PC-3 (cell line): ENCODE data around the gene WNT5B. TPM values are rescaled to one million over a fixed set of nuclear protein-coding genes. Genes with fewer than 3 reads are reported as not detected.

Experiments
- ATAC-seq: fragments of 200-7000 bp; cut with Tn5 transposase; 2 replicates; pipeline ENCODE4 v1.9.1; 2020; ENCODE audit warnings: mild to moderate bottlenecking, moderate library complexity
- Bru-seq: library from RNA; stranded (reverse); fragments of 400-500 nt; gene quantifications from one replicate; lab custom pipeline; 2021; lab: Mats Ljungman, UMichigan
- BruChase-seq, 2 experiments: library from RNA; stranded (reverse); fragments of 400-500 nt; gene quantifications; one replicate each; lab custom pipeline; 2021; lab: Mats Ljungman, UMichigan
- BruUV-seq: library from RNA; stranded (reverse); fragments of 400-500 nt; replicated peaks from 2 replicates; lab custom pipeline; 2021; lab: Mats Ljungman, UMichigan
- CTCF ChIA-PET: fragments of 300-600 bp; sonication (Branson Sonifier 250); formaldehyde crosslinking; loops from one replicate; lab custom pipeline; 2022; ENCODE audit warnings: antibody characterized with exemption; lab: Charles Lee
- POLR2A ChIA-PET: fragments of 300-600 bp; sonication (Branson Sonifier 250); formaldehyde crosslinking; loops from one replicate; lab custom pipeline; 2022; ENCODE audit warnings: antibody characterized with exemption; ENCODE audit not compliant: unreplicated experiment; lab: Charles Lee
- DNase-seq: peaks from one replicate; pipeline ENCODE4 v3.0.0-alpha.2; 2015
- H2AFZ ChIP-seq: fragments of 300-600 bp; sonication (generic); 2 replicates; pipeline ENCODE4 v1.6.0; 2016; ENCODE audit warnings: antibody characterized with exemption, low read length
- H3F3A ChIP-seq: fragments of 300-600 bp; sonication (generic); one replicate; pipeline ENCODE4 v1.6.0; 2017; ENCODE audit warnings: antibody characterized with exemption, low read length, control low read depth, mild to moderate bottlenecking; ENCODE audit not compliant: unreplicated experiment
- H3K27ac ChIP-seq: fragments of 300-600 bp; sonication (generic); 2 replicates; pipeline ENCODE4 v1.5.1; 2016; ENCODE audit warnings: mild to moderate bottlenecking, low read length
- H3K27me3 ChIP-seq: fragments of 300-600 bp; sonication (generic); 2 replicates; pipeline ENCODE4 v1.6.1; 2016; ENCODE audit warnings: low read length, mixed read lengths
- H3K36me3 ChIP-seq: fragments of 300-600 bp; sonication (generic); 2 replicates; pipeline ENCODE4 v1.6.1; 2016; ENCODE audit warnings: low read depth, mixed run types, low read length, mixed read lengths
- H3K4me1 ChIP-seq: fragments of 300-600 bp; sonication (generic); 2 replicates; pipeline ENCODE4 v1.5.1; 2016; ENCODE audit warnings: low read length; ENCODE audit not compliant: insufficient read depth
- H3K4me2 ChIP-seq: fragments of 300-600 bp; sonication (generic); 2 replicates; pipeline ENCODE4 v1.6.0; 2016; ENCODE audit warnings: low read length
- H3K4me3 ChIP-seq: fragments of 300-600 bp; sonication (generic); 2 replicates; pipeline ENCODE4 v1.5.1; 2016; ENCODE audit warnings: mild to moderate bottlenecking, low read length, mixed read lengths
- H3K79me2 ChIP-seq: fragments of 300-600 bp; sonication (generic); 2 replicates; pipeline ENCODE4 v1.6.1; 2017; ENCODE audit warnings: low read length, mixed read lengths
- H3K9ac ChIP-seq: fragments of 300-600 bp; sonication (generic); 2 replicates; pipeline ENCODE4 v1.6.0; 2016; ENCODE audit warnings: mild to moderate bottlenecking, low read length
- H3K9me2 ChIP-seq: fragments of 300-600 bp; sonication (generic); replicated peaks from 2 replicates; pipeline ENCODE4 v1.6.1; 2016; ENCODE audit warnings: mixed run types, low read length, mixed read lengths
- H3K9me3 ChIP-seq: fragments of 300-600 bp; sonication (generic); 2 replicates; pipeline ENCODE4 v1.6.1; 2016; ENCODE audit warnings: low read length, mixed read lengths
- H4K20me1 ChIP-seq: fragments of 300-600 bp; sonication (generic); 2 replicates; pipeline ENCODE4 v1.6.1; 2016; ENCODE audit warnings: low read length, mixed read lengths
- EZH2 ChIP-seq: fragments of 300-600 bp; sonication (generic); IDR thresholded peaks from one replicate; pipeline ENCODE4 v1.6.1; 2017; ENCODE audit warnings: antibody characterized with exemption, mild to moderate bottlenecking, low read length; ENCODE audit not compliant: unreplicated experiment
- EZH2phosphoT487 ChIP-seq: fragments of 300-600 bp; sonication (generic); IDR thresholded peaks from 2 replicates; pipeline ENCODE4 v1.6.1; 2018; ENCODE audit warnings: mild to moderate bottlenecking, antibody characterized with exemption, low read length, borderline replicate concordance
- intact Hi-C: fragments of 100-400 bp; cut with micrococcal nuclease; formaldehyde crosslinking; loops from 2 replicates; pipeline ENCODE4 v1.9.0; 2023
- long read RNA-seq: library from polyadenylated mRNA; unstranded; transcript quantifications from one replicate; pipeline ENCODE4 v2.0.0, GENCODE V29; 2021; ENCODE audit not compliant: unreplicated experiment
- total RNA-seq: library from RNA; depleted of rRNA; stranded (reverse); fragments of >200 nt; gene quantifications from 2 replicates; pipeline ENCODE4 v1.2.3, GENCODE V29; 2014; rRNA removed
- TF ChIP-seq, protein P1 (sequence below): fragments of 300-600 bp; sonication (generic); conservative IDR thresholded peaks from 2 replicates; pipeline ENCODE4 v1.5.1; 2017; ENCODE audit warnings: antibody characterized with exemption, low read depth, mild to moderate bottlenecking, low read length

WNT5B gene
- 1.7 and 2.2 TPM in 2 replicates for total RNA-seq
- Bru-seq, nascent RNA, result percentile 21 among the genes with signal in this experiment
- BruChase-seq, experiment 1, labeled RNA remaining after a 6-hour chase, result percentile 20 among the genes with signal in this experiment
- BruChase-seq, experiment 2, labeled RNA remaining after a 2-hour chase, result percentile 19 among the genes with signal in this experiment
- long read RNA-seq, partial matches to known transcripts, result 0 of 5 reads
- long read RNA-seq, other reads (novel, unspliced or antisense), result 5 of 5 reads

DNA sequence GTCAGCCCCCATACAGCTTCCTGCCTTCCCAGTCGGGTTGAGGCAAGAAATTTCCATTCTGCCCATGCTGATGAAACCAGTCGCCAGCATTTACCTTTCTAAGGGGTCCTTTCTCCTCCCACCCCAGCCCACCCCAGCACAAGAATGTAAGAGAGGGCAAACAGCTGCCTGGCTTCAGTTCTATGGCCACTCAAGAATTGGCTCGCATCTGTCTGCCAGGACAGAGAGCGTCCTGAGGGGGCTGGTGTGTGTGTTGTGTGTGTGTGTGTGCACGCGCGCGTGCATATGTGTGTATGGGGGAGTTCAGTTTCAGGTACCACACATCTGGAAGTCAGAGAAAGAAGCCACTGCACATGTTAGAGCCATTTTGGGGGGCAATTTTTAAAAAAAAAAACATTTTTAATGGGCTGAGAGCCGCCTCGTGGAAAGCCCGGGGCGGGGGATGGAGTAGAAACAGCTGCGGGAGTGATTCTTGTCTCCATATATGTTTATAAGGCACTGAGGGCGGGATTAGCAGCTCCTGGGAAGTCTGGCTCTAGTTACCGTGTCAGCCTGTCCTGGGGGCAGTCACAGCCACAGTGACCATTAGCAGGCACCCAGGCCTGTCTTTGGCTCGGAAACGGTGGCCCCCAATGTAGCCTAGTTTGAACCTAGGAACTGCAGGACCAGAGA is at the start of gene WNT5B:
TSS of gene WNT5B (plus strand) at position 566 of the 672 bp plus-strand sequence. CDS start 2,124 bp downstream, outside the sequence.
- ChIA-PET CTCF (no interaction called here), POLR2A (no interaction called here)
- H3K4me2 ChIP-seq, result peak within 1 kb of the TSS; percentile 88
- no peaks in the 10 kb centered on the region for H3K79me2 ChIP-seq
- TF ChIP-seq, protein P1, sequence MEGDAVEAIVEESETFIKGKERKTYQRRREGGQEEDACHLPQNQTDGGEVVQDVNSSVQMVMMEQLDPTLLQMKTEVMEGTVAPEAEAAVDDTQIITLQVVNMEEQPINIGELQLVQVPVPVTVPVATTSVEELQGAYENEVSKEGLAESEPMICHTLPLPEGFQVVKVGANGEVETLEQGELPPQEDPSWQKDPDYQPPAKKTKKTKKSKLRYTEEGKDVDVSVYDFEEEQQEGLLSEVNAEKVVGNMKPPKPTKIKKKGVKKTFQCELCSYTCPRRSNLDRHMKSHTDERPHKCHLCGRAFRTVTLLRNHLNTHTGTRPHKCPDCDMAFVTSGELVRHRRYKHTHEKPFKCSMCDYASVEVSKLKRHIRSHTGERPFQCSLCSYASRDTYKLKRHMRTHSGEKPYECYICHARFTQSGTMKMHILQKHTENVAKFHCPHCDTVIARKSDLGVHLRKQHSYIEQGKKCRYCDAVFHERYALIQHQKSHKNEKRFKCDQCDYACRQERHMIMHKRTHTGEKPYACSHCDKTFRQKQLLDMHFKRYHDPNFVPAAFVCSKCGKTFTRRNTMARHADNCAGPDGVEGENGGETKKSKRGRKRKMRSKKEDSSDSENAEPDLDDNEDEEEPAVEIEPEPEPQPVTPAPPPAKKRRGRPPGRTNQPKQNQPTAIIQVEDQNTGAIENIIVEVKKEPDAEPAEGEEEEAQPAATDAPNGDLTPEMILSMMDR, result no peak
- no peak for TF ChIP-seq EZH2
- TF ChIP-seq EZH2phosphoT487, result no peak
- intact Hi-C loops, result no loop called here
- peaks cover 14% of the 10 kb centered on the region for H3K27me3 ChIP-seq
- no peaks in the 10 kb centered on the region for H3K36me3 ChIP-seq
- no peaks in the 10 kb centered on the region for H4K20me1 ChIP-seq
- H3K9me2 ChIP-seq, result no peaks in the 10 kb centered on the region
- no TSS peak for BruUV-seq
- H3F3A ChIP-seq, result no peaks in the 10 kb centered on the region
- H2AFZ ChIP-seq, result peak within 1 kb of the TSS; percentile 79
- H3K4me1 ChIP-seq, result 0 out of 2 replicates have a peak, but pooled peaks cover 9% of the 10 kb centered on the region
- ATAC-seq (no peak), DNase-seq (no peak)
- H3K4me3 ChIP-seq, result peak within 1 kb of the TSS; percentile 66
- H3K9me3 ChIP-seq, result no peaks in the 10 kb centered on the region
- H3K9ac ChIP-seq, result no peak within 1 kb of the TSS
- H3K27ac ChIP-seq, result no peak within 1 kb of the TSS

DNA sequence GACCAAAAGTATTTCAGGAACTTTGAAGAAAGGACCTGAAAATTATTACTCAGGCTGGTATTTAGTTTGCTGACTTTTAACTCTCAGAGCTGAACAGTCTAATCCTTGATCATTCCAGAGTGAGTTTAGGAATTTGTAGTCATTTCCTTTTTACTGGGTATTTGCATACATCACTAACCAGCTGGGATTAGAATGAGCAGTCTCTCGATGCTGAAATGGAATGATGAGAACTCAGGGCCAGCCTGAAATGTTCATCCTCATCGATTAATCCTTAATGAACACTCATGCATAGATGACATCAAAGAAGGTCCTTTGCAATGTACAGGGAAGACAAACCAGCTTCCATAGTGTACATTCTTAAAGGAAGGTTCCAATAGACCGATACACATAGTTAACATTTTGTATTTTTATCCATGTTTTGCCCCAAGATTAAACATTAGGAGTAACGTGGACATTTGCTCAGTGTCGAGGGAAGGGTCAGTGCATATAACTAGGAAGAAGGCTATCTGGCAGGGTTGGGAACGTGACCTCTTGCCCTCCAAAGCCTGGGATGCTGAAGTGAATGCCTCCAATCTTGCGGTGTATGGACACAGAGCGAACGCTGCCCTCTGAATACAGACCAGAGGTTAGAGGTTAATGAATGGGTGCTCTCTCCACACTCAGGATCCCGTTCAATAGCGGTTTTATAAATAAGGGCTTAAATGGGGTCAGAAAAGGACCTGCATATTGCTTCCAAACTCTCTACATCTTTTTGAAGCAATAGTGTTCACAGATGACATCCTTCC is 49.2 kb upstream of the WNT5B start:
- H3K9me2 ChIP-seq, result no peaks in the 10 kb centered on the region
- H3K27ac ChIP-seq, result no peak overlapping the region
- H3K4me1 ChIP-seq, result peaks cover 22% of the 10 kb centered on the region
- H2AFZ ChIP-seq, result no peak overlapping the region
- TF ChIP-seq EZH2 (no peak), EZH2phosphoT487 (no peak)
- TF ChIP-seq, protein P1, result no peak
- no TSS peak for BruUV-seq
- no peak for DNase-seq
- no peaks in the 10 kb centered on the region for H3K9me3 ChIP-seq
- no peak overlapping the region for H3K9ac ChIP-seq
- H4K20me1 ChIP-seq, result no peaks in the 10 kb centered on the region
- no peaks in the 10 kb centered on the region for H3K36me3 ChIP-seq
- no peaks in the 10 kb centered on the region for H3K79me2 ChIP-seq
- no peaks in the 10 kb centered on the region for H3F3A ChIP-seq
- H3K27me3 ChIP-seq, result no peaks in the 10 kb centered on the region
- intact Hi-C loops, result loop anchor here (5.0 to 10.0 kb wide), 2 partner anchors 298 to 1005 kb away; no protein-coding TSS in a partner anchor
- ATAC-seq, result no peak
- H3K4me3 ChIP-seq, result no peak overlapping the region
- ChIA-PET POLR2A (no interaction called here), CTCF (no interaction called here)
- H3K4me2 ChIP-seq, result no peak overlapping the region
